ENCODE data around the gene TEX19.

DNA sequence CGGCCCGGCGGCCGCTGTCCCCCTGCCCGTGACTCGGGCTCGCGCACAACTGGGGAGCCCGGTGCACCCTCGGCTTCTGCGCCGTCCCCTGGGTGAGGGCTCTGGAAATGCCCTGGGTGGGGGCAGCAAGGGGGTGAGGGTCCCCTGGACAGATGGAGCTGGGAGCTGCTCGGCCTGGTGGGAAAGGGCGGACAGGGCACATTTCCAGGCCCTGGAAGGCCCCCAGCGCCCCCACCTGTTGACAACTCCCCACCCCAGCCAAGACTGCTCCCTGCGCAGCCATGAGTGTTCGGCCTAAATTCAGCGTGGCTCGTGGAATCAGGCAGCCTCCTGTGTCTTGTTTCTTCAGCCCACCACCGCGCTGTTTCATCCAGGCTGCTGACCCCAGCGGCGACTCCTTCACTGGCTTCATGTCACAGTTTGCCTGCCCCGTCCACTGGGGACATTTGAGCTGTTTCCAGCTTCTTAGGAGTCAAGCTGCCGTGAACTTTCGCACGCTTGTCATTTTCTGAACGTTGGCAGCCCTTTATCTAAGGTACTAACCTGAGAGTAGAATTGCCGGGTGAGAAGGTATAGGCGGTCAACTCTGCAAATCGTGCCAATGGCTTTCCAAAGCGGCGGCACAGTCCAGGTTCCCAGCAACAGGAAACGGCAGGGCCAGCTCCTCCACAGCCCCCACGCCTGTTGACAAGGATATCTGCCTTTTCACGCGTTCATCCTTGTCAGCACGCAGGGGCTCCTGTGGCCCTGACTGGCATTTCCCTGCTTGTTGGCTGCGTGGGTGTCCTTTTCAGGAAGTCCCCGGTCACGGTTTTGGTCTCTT, 13.4 kb downstream of the TEX19 start:
- TF ChIP-seq, protein P1, sequence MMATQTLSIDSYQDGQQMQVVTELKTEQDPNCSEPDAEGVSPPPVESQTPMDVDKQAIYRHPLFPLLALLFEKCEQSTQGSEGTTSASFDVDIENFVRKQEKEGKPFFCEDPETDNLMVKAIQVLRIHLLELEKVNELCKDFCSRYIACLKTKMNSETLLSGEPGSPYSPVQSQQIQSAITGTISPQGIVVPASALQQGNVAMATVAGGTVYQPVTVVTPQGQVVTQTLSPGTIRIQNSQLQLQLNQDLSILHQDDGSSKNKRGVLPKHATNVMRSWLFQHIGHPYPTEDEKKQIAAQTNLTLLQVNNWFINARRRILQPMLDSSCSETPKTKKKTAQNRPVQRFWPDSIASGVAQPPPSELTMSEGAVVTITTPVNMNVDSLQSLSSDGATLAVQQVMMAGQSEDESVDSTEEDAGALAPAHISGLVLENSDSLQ (IDR thresholded peaks at IDR 0.05), result no peak
- TF ChIP-seq SP1 (IDR thresholded peaks at IDR 0.05), result no peak
- no peak for TF ChIP-seq SUZ12 (IDR thresholded peaks at IDR 0.05)
- TF ChIP-seq ARNT (IDR thresholded peaks at IDR 0.05), result no peak
- no peak for TF ChIP-seq BHLHE40 (IDR thresholded peaks at IDR 0.05; ENCODE audit: borderline replicate concordance)
- TF ChIP-seq FOXM1 (IDR thresholded peaks at IDR 0.05; ENCODE audit: borderline replicate concordance), result no peak
- no peak for TF ChIP-seq HDGF (IDR thresholded peaks at IDR 0.05; ENCODE audit: borderline replicate concordance)
- no peak for TF ChIP-seq ELF4 (IDR thresholded peaks at IDR 0.05)
- no peak for TF ChIP-seq CTBP1 (IDR thresholded peaks at IDR 0.05; ENCODE audit: borderline replicate concordance)
- no peak for TF ChIP-seq NFRKB (IDR thresholded peaks at IDR 0.05)
- no peak for TF ChIP-seq ZNF384 (IDR thresholded peaks at IDR 0.05)
- TF ChIP-seq LEF1 (IDR thresholded peaks at IDR 0.05; ENCODE audit: borderline replicate concordance), result no peak

Measured in HEK293T (cell line).